ENCODE measurements around the gene TPCN2.
A peak's percentile ranks its signal among the peaks of the same experiment; 100 is the strongest.

The TPCN2 gene

DNA sequence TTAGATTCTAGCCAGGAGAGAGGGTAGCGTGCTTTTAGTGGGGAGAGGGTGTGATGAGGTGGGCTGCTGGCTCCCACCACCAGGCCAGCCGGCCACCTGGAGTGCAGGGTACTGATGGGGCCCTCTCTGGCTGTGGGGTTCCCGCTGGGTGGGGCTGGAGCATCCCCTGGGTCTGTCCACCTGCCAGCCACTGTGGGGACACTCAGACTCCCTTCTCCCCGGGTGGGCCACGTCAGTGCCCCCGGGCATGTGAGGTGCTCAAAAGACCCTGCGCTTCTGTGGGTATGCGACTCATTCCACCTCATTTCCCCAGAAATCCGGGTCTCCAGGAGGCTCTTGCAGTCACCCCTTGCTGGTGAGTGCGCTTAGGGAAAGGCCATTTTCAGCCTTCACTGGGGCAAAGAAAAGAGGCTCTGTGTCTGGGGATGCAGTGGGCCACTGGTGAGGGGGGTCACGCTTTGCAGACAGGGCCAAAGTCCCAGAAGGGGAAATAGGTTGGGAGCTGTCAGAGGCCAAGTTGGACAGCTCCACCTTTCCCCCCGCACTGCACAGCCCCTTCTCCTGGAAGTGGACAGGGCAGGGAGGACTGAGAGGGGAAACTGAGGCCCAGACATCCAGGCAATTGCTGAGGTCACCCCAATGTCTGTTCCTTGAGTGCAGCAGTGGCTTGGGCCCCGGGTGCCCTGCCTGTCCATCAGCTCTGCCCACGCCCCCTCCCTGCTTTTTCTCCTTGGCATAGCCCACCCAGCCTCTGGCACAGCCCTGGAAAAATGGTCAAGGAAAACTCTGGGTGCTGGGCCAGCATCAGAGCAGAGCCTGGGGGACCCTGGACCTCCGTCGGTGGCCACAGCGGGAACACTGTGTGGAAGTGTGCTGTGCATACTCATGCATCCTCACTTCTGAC lies 53.3 kb downstream of the TPCN2 start:
- H3K23ac ChIP-seq (ENCODE audit: low read length) = no peak overlapping the region
- H2BK5ac ChIP-seq (ENCODE audit: low read length) = no peak overlapping the region
- H3K27ac ChIP-seq (ENCODE audit: low read depth, low read length) = no peak overlapping the region
- no peaks in the 10 kb centered on the region for H3K79me2 ChIP-seq (ENCODE audit: control insufficient read depth, insufficient read depth, low read length)
- H3K56ac ChIP-seq (ENCODE audit: low read length) = no peak overlapping the region
- no peak overlapping the region for H3K18ac ChIP-seq (ENCODE audit: low read length)
- no peaks in the 10 kb centered on the region for H3K36me3 ChIP-seq (ENCODE audit: control insufficient read depth, insufficient read depth, low read length)
- H3K4me2 ChIP-seq (ENCODE audit: low read length) = no peak overlapping the region
- H2BK120ac ChIP-seq (ENCODE audit: low read depth, low read length) = no peak overlapping the region
- H2BK15ac ChIP-seq (replicated peaks; ENCODE audit: low read depth) = no peak overlapping the region
- no peaks in the 10 kb centered on the region for H3K4me1 ChIP-seq (ENCODE audit: control insufficient read depth, low read depth, low read length)
- WGBS (ENCODE audit: extremely low coverage, insufficient coverage, low lambda C conversion rate) = no CpG with 5 or more reads among the region's 17 CpGs
- no peak overlapping the region for H2AK5ac ChIP-seq (ENCODE audit: low read length)
- no peak overlapping the region for H4K8ac ChIP-seq (ENCODE audit: low read depth, low read length)
- no peak for DNase-seq
- no peak overlapping the region for H3K4me3 ChIP-seq (ENCODE audit: low read length)
- H3K79me1 ChIP-seq (ENCODE audit: low read length) = no peaks in the 10 kb centered on the region
- no peak overlapping the region for H4K5ac ChIP-seq (ENCODE audit: low read length)
- H3K4ac ChIP-seq (ENCODE audit: low read depth, low read length) = no peak overlapping the region
- H3K9ac ChIP-seq (ENCODE audit: low read length) = no peak overlapping the region
- H3K27me3 ChIP-seq (ENCODE audit: insufficient read depth, low read length, poor library complexity) = no peaks in the 10 kb centered on the region

DNA sequence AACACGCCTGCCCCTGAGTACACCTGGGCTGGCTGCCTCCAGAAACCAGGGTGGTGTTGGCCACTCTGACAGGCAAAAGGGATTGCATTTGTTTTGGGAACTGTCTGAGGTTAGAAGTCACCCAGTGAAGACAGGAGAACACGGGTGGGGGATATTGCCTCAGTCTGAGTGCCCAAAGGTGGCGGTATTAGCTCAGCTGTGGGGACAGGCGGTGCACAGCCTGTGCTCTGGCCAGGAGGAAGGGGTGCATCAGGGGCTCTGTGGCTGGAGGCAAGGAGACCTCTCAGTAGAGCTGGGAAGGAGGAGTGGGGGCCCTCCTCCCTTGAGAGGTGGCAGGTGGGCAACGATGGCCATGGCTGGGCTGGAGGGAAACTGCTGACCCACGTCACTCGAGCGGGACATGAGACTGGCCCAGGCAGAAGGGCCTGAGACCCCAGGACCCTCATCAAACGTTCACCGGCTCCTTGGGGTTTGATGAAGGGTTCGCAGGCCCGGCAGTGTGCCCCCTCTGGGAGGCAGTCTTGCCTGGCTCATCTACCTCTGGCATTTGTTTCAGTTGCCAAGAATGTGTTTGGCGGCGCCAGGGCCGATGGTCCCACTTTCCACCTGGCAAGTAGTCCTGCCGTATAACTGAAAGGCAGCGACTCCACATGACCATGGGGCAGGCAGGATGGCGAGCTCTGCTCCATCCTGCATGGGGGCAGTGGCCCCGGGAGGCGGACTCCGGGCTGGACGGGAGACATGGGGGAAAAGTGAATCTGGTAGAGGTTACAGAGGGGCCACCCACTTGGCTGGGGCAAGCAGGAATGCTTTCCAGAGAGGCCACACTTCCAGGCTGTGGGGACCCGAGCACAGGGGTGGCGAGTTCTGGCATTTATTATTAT lies 54.2 kb downstream of the TPCN2 start:
- Histone ChIP-seq H3K9ac (ENCODE audit: low read length) (no peak overlapping the region), H2BK120ac (ENCODE audit: low read depth, low read length) (no peak overlapping the region), H2AK5ac (ENCODE audit: low read length) (no peak overlapping the region), H3K4ac (ENCODE audit: low read depth, low read length) (no peak overlapping the region), H3K4me2 (ENCODE audit: low read length) (no peak overlapping the region), H3K4me3 (ENCODE audit: low read length) (no peak overlapping the region), H3K4me1 (ENCODE audit: control insufficient read depth, low read depth, low read length) (no peaks in the 10 kb centered on the region), H3K27me3 (ENCODE audit: insufficient read depth, low read length, poor library complexity) (no peaks in the 10 kb centered on the region), H3K23ac (ENCODE audit: low read length) (no peak overlapping the region), H2BK5ac (ENCODE audit: low read length) (no peak overlapping the region), H3K36me3 (ENCODE audit: control insufficient read depth, insufficient read depth, low read length) (no peaks in the 10 kb centered on the region), H3K79me1 (ENCODE audit: low read length) (no peaks in the 10 kb centered on the region), H3K27ac (ENCODE audit: low read depth, low read length) (no peak overlapping the region), H3K79me2 (ENCODE audit: control insufficient read depth, insufficient read depth, low read length) (no peaks in the 10 kb centered on the region), H2BK15ac (replicated peaks; ENCODE audit: low read depth) (no peak overlapping the region), H3K56ac (ENCODE audit: low read length) (no peak overlapping the region), H4K5ac (ENCODE audit: low read length) (no peak overlapping the region), H3K18ac (ENCODE audit: low read length) (no peak overlapping the region), H4K8ac (ENCODE audit: low read depth, low read length) (no peak overlapping the region)
- peak; percentile 18 for DNase-seq
- no CpG with 5 or more reads among the region's 24 CpGs for WGBS (ENCODE audit: extremely low coverage, insufficient coverage, low lambda C conversion rate)

DNA sequence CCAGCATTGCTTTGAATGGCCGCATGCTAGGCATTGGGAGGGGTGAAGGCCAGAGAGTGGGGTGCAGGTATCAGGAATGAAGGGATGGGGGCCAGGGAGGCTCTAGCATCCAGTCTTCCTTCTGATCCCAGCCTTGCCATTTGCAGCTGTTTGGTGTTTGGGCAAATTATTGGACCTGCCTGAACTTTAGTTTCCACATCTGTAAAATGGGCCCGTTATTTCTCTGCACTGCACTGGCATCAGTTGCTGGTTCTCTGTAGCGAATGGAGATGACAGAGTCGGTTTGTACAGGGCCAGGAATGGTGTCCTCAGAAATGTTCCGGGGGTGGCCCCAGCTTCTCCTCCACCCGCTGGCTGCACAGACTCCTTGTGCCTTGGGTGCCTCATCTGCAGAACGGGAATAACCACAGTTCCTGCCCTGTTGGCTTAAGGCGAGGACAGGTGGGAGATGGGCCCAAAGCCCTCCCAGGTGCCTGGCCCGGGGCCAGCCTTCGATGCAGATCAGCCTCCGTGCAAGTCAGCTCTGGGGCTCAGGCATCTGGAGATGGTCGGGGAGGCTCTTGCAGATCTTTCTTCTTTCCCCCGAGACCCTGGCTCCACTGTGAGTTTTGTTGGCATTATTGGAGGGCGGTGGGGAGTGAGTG lies 55.6 kb downstream of the TPCN2 start:
- no peak overlapping the region for H3K4me2 ChIP-seq (ENCODE audit: low read length)
- H3K4me1 ChIP-seq (ENCODE audit: control insufficient read depth, low read depth, low read length) = no peaks in the 10 kb centered on the region
- no peak overlapping the region for H2BK15ac ChIP-seq (replicated peaks; ENCODE audit: low read depth)
- H3K23ac ChIP-seq (ENCODE audit: low read length) = no peak overlapping the region
- no peak overlapping the region for H2BK120ac ChIP-seq (ENCODE audit: low read depth, low read length)
- no peak overlapping the region for H3K27ac ChIP-seq (ENCODE audit: low read depth, low read length)
- no peaks in the 10 kb centered on the region for H3K79me2 ChIP-seq (ENCODE audit: control insufficient read depth, insufficient read depth, low read length)
- H3K18ac ChIP-seq (ENCODE audit: low read length) = no peak overlapping the region
- H2BK5ac ChIP-seq (ENCODE audit: low read length) = no peak overlapping the region
- no peak overlapping the region for H4K5ac ChIP-seq (ENCODE audit: low read length)
- no peaks in the 10 kb centered on the region for H3K27me3 ChIP-seq (ENCODE audit: insufficient read depth, low read length, poor library complexity)
- H3K36me3 ChIP-seq (ENCODE audit: control insufficient read depth, insufficient read depth, low read length) = no peaks in the 10 kb centered on the region
- no peak overlapping the region for H4K8ac ChIP-seq (ENCODE audit: low read depth, low read length)
- DNase-seq = no peak
- H2AK5ac ChIP-seq (ENCODE audit: low read length) = no peak overlapping the region
- H3K4ac ChIP-seq (ENCODE audit: low read depth, low read length) = no peak overlapping the region
- H3K4me3 ChIP-seq (ENCODE audit: low read length) = no peak overlapping the region
- WGBS (ENCODE audit: extremely low coverage, insufficient coverage, low lambda C conversion rate) = no CpG with 5 or more reads among the region's 14 CpGs
- no peak overlapping the region for H3K56ac ChIP-seq (ENCODE audit: low read length)
- no peaks in the 10 kb centered on the region for H3K79me1 ChIP-seq (ENCODE audit: low read length)
- no peak overlapping the region for H3K9ac ChIP-seq (ENCODE audit: low read length)

DNA sequence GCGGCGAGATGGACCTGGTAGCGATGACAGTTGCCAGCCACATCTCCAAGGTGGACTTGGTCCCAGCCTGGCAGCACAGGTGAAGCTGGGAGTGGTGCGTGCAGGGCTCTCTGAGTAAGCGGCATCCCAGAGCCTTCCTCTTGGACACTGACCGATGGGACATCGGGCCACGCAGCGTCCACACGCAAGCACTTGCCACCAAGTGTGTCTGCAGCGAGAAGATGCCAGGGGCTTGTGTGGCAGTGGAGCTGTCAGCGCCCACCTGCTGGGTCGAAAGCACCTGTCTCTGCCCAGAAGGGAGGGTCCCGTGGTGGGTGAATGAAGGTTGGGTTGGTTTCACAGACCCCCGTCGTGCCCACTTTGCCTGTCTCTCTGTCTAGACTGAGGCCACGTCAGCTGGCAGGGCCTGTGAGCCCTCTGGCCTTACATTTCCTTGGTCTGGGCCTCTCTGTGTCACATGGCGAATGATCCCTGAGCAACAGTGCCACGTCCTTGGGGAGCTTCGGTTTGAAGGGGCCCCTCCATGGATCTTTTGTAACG lies 56.2 kb downstream of the TPCN2 start:
- H3K23ac ChIP-seq (ENCODE audit: low read length) = no peak overlapping the region
- WGBS (ENCODE audit: extremely low coverage, insufficient coverage, low lambda C conversion rate) = no CpG with 5 or more reads among the region's 21 CpGs

DNA sequence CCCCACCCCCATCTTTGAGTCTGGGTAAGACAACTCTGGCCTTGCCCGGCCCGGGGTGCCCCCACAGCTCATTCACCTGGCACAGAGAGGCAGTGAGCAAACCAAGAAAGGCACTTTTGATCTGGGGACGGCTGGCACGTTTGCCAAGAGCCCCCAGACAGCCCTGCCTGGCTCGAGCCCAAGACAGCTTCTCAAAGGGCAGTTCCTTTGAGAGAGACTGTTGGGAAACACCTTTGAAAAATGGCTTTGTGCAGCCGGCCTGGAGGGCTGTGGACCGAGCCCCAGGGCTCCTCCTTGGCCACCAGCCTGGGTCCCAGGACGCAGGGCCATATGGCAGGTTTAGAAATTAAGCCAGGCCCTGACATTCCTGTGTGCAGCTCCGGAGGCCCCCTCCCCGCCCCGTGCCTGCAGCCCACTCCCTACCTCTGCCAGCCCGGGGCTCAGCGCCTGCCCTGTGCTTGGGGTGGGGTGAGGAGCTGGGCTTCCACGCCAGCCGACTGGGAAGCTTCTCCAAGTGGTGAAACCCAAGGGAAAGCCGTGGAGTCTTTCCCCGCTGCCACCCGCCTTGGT lies 56.8 kb downstream of the TPCN2 start:
- H3K27me3 ChIP-seq (ENCODE audit: insufficient read depth, low read length, poor library complexity) = no peaks in the 10 kb centered on the region
- no peaks in the 10 kb centered on the region for H3K4me1 ChIP-seq (ENCODE audit: control insufficient read depth, low read depth, low read length)
- no peak overlapping the region for H3K27ac ChIP-seq (ENCODE audit: low read depth, low read length)
- H2AK5ac ChIP-seq (ENCODE audit: low read length) = no peak overlapping the region
- no peak overlapping the region for H4K5ac ChIP-seq (ENCODE audit: low read length)
- no peak for DNase-seq
- no peak overlapping the region for H3K56ac ChIP-seq (ENCODE audit: low read length)
- H3K36me3 ChIP-seq (ENCODE audit: control insufficient read depth, insufficient read depth, low read length) = no peaks in the 10 kb centered on the region
- no peak overlapping the region for H2BK120ac ChIP-seq (ENCODE audit: low read depth, low read length)
- no peak overlapping the region for H3K4me3 ChIP-seq (ENCODE audit: low read length)
- no peak overlapping the region for H3K9ac ChIP-seq (ENCODE audit: low read length)
- no peak overlapping the region for H3K18ac ChIP-seq (ENCODE audit: low read length)
- H2BK5ac ChIP-seq (ENCODE audit: low read length) = no peak overlapping the region
- H3K4ac ChIP-seq (ENCODE audit: low read depth, low read length) = no peak overlapping the region
- no peaks in the 10 kb centered on the region for H3K79me1 ChIP-seq (ENCODE audit: low read length)
- H2BK15ac ChIP-seq (replicated peaks; ENCODE audit: low read depth) = no peak overlapping the region
- WGBS (ENCODE audit: extremely low coverage, insufficient coverage, low lambda C conversion rate) = no CpG with 5 or more reads among the region's 18 CpGs
- H3K79me2 ChIP-seq (ENCODE audit: control insufficient read depth, insufficient read depth, low read length) = no peaks in the 10 kb centered on the region
- H3K4me2 ChIP-seq (ENCODE audit: low read length) = no peak overlapping the region
- H3K23ac ChIP-seq (ENCODE audit: low read length) = no peak overlapping the region
- H4K8ac ChIP-seq (ENCODE audit: low read depth, low read length) = no peak overlapping the region

More for the DNA sequence above, 56.2 kb downstream of the TPCN2 start:
- Histone ChIP-seq H2BK15ac (replicated peaks; ENCODE audit: low read depth) (no peak overlapping the region), H3K27ac (ENCODE audit: low read depth, low read length) (no peak overlapping the region), H3K4me1 (ENCODE audit: control insufficient read depth, low read depth, low read length) (no peaks in the 10 kb centered on the region), H3K27me3 (ENCODE audit: insufficient read depth, low read length, poor library complexity) (no peaks in the 10 kb centered on the region), H2BK120ac (ENCODE audit: low read depth, low read length) (no peak overlapping the region), H2AK5ac (ENCODE audit: low read length) (no peak overlapping the region), H3K79me2 (ENCODE audit: control insufficient read depth, insufficient read depth, low read length) (no peaks in the 10 kb centered on the region), H3K4me2 (ENCODE audit: low read length) (no peak overlapping the region), H4K5ac (ENCODE audit: low read length) (no peak overlapping the region), H3K18ac (ENCODE audit: low read length) (no peak overlapping the region), H3K9ac (ENCODE audit: low read length) (no peak overlapping the region), H3K4me3 (ENCODE audit: low read length) (no peak overlapping the region), H3K4ac (ENCODE audit: low read depth, low read length) (no peak overlapping the region), H3K36me3 (ENCODE audit: control insufficient read depth, insufficient read depth, low read length) (no peaks in the 10 kb centered on the region), H3K56ac (ENCODE audit: low read length) (no peak overlapping the region), H4K8ac (ENCODE audit: low read depth, low read length) (no peak overlapping the region), H2BK5ac (ENCODE audit: low read length) (no peak overlapping the region), H3K79me1 (ENCODE audit: low read length) (no peaks in the 10 kb centered on the region)
- DNase-seq = no peak

Data from mesendoderm (in vitro differentiated cells).